PC-9 (cell line): ENCODE measurements around the gene ZSCAN12.

Experiments
- EZH2 ChIP-seq: fragments of 200-600 bp; sonication (generic); IDR thresholded peaks from 2 replicates; pipeline ENCODE4 v1.8.0; 2017; ENCODE audit warnings: antibody characterized with exemption, low read depth
- TF ChIP-seq, protein P1 (sequence below): fragments of 200-600 bp; sonication (generic); conservative IDR thresholded peaks from 2 replicates; pipeline ENCODE4 v1.6.1; 2017; ENCODE audit warnings: mixed run types, antibody characterized with exemption, mild to moderate bottlenecking, moderate library complexity

DNA sequence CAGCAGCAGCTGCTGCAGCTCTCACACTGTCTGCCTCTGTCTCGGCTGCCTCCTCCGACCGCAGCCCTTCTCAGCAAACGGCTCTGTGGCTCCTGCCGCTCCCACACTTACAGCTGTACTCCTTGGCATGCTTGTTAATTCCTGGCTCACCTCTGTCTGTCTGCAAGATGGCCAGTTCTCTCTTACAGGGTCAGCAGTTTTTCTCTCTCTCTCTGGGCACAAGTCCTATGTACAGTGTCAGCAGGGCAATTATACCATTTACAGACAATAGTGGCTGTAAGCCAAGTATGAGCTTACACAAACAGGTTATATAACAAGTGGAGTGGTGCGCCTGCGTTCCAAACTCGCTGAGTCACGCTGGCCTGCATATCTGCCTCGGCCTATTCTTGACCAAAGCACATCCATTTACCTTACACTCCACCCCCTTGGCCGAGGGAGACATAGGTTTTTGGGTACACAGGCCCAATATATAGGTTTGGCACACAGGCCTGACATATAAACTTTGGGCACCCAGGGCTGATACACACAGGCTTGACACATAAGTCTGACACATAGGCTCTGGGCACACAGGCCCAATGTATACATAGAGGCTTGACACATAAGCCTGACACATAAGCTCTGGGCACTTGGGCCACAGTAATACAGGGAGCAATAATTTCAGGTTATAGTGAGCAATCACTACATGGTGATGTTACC is 45.4 kb downstream of the ZSCAN12 start:
- TF ChIP-seq, protein P1, sequence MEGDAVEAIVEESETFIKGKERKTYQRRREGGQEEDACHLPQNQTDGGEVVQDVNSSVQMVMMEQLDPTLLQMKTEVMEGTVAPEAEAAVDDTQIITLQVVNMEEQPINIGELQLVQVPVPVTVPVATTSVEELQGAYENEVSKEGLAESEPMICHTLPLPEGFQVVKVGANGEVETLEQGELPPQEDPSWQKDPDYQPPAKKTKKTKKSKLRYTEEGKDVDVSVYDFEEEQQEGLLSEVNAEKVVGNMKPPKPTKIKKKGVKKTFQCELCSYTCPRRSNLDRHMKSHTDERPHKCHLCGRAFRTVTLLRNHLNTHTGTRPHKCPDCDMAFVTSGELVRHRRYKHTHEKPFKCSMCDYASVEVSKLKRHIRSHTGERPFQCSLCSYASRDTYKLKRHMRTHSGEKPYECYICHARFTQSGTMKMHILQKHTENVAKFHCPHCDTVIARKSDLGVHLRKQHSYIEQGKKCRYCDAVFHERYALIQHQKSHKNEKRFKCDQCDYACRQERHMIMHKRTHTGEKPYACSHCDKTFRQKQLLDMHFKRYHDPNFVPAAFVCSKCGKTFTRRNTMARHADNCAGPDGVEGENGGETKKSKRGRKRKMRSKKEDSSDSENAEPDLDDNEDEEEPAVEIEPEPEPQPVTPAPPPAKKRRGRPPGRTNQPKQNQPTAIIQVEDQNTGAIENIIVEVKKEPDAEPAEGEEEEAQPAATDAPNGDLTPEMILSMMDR, result no peak
- TF ChIP-seq EZH2, result no peak
